Mucosa of rectum (tissue), 2 donors: ENCODE data around the gene CNOT6.
"Not testable (repeated sequence)": the region's sequence is repeated elsewhere in the genome, so short reads cannot be mapped to it uniquely, and the experiment has no call there.

ENCODE experiments used
- H3K27ac ChIP-seq, 2 donors: one replicate each; pipeline ENCODE4 v1.7.0; 2013; ENCODE audit warnings: inconsistent platforms in 2 of 2, low read depth in 2 of 2, low read length in 2 of 2
- H3K27me3 ChIP-seq, 2 donors: one replicate each; pipeline ENCODE4 v1.7.0; 2013; ENCODE audit warnings: low read length in 2 of 2; ENCODE audit not compliant: control insufficient read depth in 2 of 2, insufficient read depth in 2 of 2
- H3K36me3 ChIP-seq, 2 donors: one replicate each; pipeline ENCODE4 v1.7.0; 2013; ENCODE audit warnings: low read length in 2 of 2; ENCODE audit not compliant: control insufficient read depth in 2 of 2, insufficient read depth in 2 of 2
- H3K4me1 ChIP-seq, 2 donors: one replicate each; pipeline ENCODE4 v1.7.0; 2013; ENCODE audit warnings: low read length in 2 of 2, mild to moderate bottlenecking in 1 of 2; ENCODE audit not compliant: control insufficient read depth in 2 of 2, insufficient read depth in 2 of 2
- H3K4me3 ChIP-seq, 2 donors: one replicate each; pipeline ENCODE4 v1.7.0; 2013; ENCODE audit warnings: low read length in 2 of 2
- H3K9ac ChIP-seq, 2 donors: one replicate each; pipeline ENCODE4 v1.7.0; 2013; ENCODE audit warnings: low read length in 2 of 2, low read depth in 1 of 2, mild to moderate bottlenecking in 1 of 2
- H3K9me3 ChIP-seq, 2 donors: one replicate each; pipeline ENCODE4 v1.7.0; 2013; ENCODE audit warnings: low read length in 2 of 2; ENCODE audit not compliant: control insufficient read depth in 2 of 2
- donor health status: healthy.
- donor health status: Normal muscosa, but diverticular disease.

Gene CNOT6

DNA sequence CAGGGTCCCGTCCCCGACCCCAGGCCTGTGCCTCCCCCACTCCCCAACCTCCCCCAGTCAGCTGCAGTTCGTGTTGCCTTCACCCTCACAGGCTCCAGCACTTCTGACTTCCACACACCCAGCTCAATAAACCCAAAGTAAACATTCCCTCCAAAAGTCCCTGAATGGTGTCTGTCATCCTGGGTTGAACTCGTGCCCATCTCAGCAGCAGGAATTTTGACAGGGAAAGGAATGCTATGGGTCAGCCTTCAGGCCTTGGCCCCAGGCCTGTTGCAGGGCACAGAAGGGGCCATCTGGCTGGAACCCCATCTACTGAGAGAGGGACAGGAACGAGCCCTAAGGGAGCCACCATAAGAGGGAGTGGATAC is 29.6 kb upstream of the CNOT6 start:
- no peaks in the 10 kb centered on the region for H3K9me3 ChIP-seq
- no peak overlapping the region for H3K4me3 ChIP-seq
- no peak overlapping the region for H3K9ac ChIP-seq
- H3K4me1 ChIP-seq = peaks cover 0 to 17% of the 10 kb centered on the region in 2 donors
- H3K27me3 ChIP-seq = no peaks in the 10 kb centered on the region
- no peaks in the 10 kb centered on the region for H3K36me3 ChIP-seq
- no peak overlapping the region for H3K27ac ChIP-seq

GRCh38 chr5:180465052-180465451 is 29.1 kb upstream of the CNOT6 start:
- not testable (repeated sequence) for H3K27me3 ChIP-seq, H3K9ac ChIP-seq, H3K4me3 ChIP-seq, H3K36me3 ChIP-seq, H3K27ac ChIP-seq, H3K9me3 ChIP-seq
- peaks cover 0 to 18% of the 10 kb centered on the region in 2 donors for H3K4me1 ChIP-seq

DNA sequence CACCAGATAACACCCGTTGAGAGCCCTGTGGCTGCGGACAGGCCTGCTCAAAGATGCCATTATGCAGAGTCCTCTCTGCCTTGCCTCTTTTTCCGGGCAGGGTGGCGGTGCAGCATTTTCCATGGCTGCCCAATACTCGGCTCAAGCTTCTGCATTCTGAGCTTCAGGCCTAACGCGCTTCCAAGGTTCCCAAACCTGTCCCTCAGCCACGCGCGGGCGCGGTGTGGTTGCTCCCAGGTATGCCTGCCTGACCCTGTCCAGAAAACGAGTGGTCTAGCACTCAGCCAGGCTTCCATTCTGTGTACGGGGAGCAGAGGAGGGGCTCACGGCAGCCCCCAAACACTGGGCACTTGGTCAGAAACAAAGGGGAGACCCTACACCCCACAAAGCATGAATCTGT is 27.9 kb upstream of the CNOT6 start:
- Histone ChIP-seq H3K4me3 (no peak overlapping the region), H3K9me3 (no peaks in the 10 kb centered on the region), H3K27ac (no peak overlapping the region)

DNA sequence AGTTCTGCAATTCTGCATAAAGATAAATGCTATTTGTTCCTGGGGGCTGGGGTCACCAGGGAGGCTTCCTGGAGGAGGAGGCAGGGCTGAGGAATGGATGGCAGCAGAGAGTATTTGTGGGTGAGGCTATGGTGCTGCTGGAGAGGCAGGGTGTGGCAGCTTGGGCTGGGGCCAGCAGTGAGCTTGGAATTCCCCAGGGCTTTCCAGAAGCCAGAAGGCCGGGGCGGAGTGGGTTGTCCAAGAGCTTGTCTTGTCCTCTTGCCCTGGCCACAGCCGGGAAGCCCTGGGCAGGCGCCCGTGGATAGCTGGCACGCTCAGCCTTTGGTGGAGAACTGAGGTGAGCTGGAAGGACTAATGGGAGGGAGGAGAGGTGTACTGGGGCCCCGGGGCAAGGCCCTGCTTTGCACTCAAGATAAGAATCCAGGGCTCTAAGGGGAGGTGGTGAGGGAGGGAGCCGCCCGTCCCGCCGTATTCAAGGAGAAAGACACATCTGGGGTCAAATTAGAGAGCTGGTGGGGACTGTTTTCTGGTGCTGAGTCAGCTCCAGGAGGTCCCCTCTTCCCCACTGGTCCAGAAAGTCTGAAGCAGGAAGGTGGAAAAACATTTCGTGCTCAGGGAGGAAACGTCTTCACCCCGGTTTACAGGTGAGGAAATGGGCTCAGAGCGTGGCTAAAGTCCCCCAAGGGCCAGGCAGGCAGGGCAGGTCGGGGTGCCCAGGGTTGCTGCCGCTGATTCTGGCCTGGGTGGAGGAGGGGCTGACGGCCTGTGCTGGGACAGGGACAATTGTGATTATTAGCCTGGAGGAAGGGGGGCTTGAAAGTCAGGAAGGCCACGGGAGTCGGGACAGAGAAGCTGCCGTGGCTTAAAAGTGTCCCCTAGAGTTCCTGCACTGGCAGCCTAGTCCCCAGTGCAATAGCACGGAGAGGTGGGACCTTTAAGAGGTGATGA is 26.9 kb upstream of the CNOT6 start:
- no peak overlapping the region for H3K27ac ChIP-seq
- H3K27me3 ChIP-seq = peaks cover 0 to 7% of the 10 kb centered on the region in 2 donors
- H3K9me3 ChIP-seq = no peaks in the 10 kb centered on the region
- peaks cover 0 to 19% of the 10 kb centered on the region in 2 donors for H3K4me1 ChIP-seq
- no peak overlapping the region for H3K9ac ChIP-seq
- peak overlapping the region in 1 of 2 donors; percentile 20 for H3K4me3 ChIP-seq
- no peaks in the 10 kb centered on the region for H3K36me3 ChIP-seq

More for the DNA sequence above, 27.9 kb upstream of the CNOT6 start:
- Histone ChIP-seq H3K36me3 (no peaks in the 10 kb centered on the region), H3K27me3 (peaks cover 0 to 7% of the 10 kb centered on the region in 2 donors), H3K4me1 (peaks cover 0 to 19% of the 10 kb centered on the region in 2 donors), H3K9ac (no peak overlapping the region)

DNA sequence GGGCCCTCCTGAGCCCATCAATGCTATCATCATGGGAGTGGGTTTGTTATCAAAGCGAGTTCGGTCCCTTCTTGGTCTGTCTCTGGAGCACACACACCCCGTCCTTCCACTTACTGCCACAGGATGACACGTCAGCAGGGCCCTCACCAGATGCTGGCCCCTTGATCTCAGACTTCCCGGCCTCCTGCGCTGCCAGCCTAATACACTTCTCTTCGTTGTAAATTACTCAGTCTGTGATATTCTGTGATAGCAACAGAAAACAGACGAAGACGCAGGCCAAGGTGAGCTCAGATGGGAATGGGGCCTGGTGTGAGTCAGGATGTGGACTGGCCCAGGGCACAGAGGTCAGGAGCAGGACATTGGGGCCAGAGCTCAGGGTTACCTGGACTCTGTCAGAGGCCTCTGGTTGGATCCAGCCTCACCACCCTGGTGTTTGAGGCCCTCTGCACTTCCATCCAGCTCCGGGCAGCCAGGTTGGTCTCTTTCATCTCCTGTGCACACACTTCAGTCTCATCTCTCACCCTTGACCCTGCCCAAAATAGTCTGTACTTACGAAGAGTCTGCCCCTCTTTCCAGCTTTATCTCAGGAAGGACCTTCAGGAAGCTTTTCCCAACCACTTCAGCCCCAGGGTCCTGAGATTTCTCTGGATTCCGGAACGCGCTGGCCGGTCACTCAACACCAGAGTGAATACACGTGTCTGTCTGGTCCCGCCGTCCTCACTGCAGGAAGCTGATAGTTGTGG is 26.0 kb upstream of the CNOT6 start:
- H3K27ac ChIP-seq = no peak overlapping the region
- H3K27me3 ChIP-seq = peaks cover 0 to 7% of the 10 kb centered on the region in 2 donors
- no peaks in the 10 kb centered on the region for H3K9me3 ChIP-seq
- H3K36me3 ChIP-seq = no peaks in the 10 kb centered on the region
- H3K9ac ChIP-seq = no peak overlapping the region
- H3K4me1 ChIP-seq = peaks cover 0 to 19% of the 10 kb centered on the region in 2 donors
- H3K4me3 ChIP-seq = no peak overlapping the region

- Histone ChIP-seq H3K4me1 (peaks cover 0 to 19% of the 10 kb centered on the region in 2 donors), H3K27me3 (peaks cover 0 to 7% of the 10 kb centered on the region in 2 donors), H3K27ac (no peak overlapping the region), H3K36me3 (no peaks in the 10 kb centered on the region), H3K9ac (no peak overlapping the region), H3K4me3 (no peak overlapping the region), H3K9me3 (no peaks in the 10 kb centered on the region)
Measured at GRCh38 chr5:180468732-180469585, 25.2 kb upstream of the CNOT6 start.

DNA sequence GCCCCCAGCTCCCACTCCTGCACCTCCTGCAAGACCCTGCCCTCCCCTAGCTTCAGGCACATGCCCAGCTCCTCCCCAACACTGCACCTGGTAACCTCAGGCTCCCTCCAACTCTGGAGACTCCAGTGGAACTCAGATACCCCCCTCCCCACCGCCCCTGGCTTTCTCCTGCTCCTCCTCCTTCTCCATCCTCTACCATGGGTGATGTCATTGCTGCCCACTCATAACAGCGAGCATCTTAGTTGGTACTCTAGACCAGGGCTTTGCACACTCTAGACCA is 24.7 kb upstream of the CNOT6 start:
- Histone ChIP-seq H3K9ac (no peak overlapping the region), H3K27me3 (peaks cover 0 to 7% of the 10 kb centered on the region in 2 donors), H3K36me3 (no peaks in the 10 kb centered on the region), H3K9me3 (no peaks in the 10 kb centered on the region), H3K4me1 (peaks cover 0 to 14% of the 10 kb centered on the region in 2 donors), H3K4me3 (no peak overlapping the region), H3K27ac (no peak overlapping the region)

GRCh38 chr5:180469866-180470265 is 24.3 kb upstream of the CNOT6 start:
- H3K27ac ChIP-seq = no peak overlapping the region
- H3K27me3 ChIP-seq = peaks cover 0 to 7% of the 10 kb centered on the region in 2 donors
- H3K4me3 ChIP-seq = no peak overlapping the region
- no peaks in the 10 kb centered on the region for H3K9me3 ChIP-seq
- no peak overlapping the region for H3K9ac ChIP-seq
- H3K4me1 ChIP-seq = peaks cover 0 to 12% of the 10 kb centered on the region in 2 donors
- no peaks in the 10 kb centered on the region for H3K36me3 ChIP-seq

- Histone ChIP-seq H3K4me1 (peaks cover 0 to 12% of the 10 kb centered on the region in 2 donors), H3K9me3 (no peaks in the 10 kb centered on the region), H3K36me3 (no peaks in the 10 kb centered on the region), H3K27ac (no peak overlapping the region), H3K27me3 (peaks cover 0 to 7% of the 10 kb centered on the region in 2 donors), H3K9ac (no peak overlapping the region), H3K4me3 (no peak overlapping the region)
Measured at GRCh38 chr5:180470361-180470760, 23.8 kb upstream of the CNOT6 start.
